Progenitor cell of endocrine pancreas (in vitro differentiated cells): ENCODE results near the gene MBD5. TPM values are rescaled to one million over a fixed set of nuclear protein-coding genes. Genes with fewer than 3 reads are reported as not detected.

Experiments used
- DNase-seq: peaks from one replicate; pipeline ENCODE4 v3.0.0; 2021; ENCODE audit warnings: low spot score; ENCODE audit not compliant: unreplicated experiment
- H3K27ac Mint-ChIP-seq: 2 replicates; pipeline ENCODE4 v1.8.0; 2021; ENCODE audit warnings: mild to moderate bottlenecking, moderate library complexity, mixed read lengths
- H3K27me3 Mint-ChIP-seq: 2 replicates; pipeline ENCODE4 v1.8.0; 2021; ENCODE audit warnings: mixed read lengths
- H3K36me3 Mint-ChIP-seq: 2 replicates; pipeline ENCODE4 v1.8.0; 2022; ENCODE audit warnings: mixed read lengths; ENCODE audit not compliant: insufficient read depth
- H3K4me1 Mint-ChIP-seq: 2 replicates; pipeline ENCODE4 v1.8.0; 2021; ENCODE audit warnings: low read depth, mixed read lengths
- H3K4me3 Mint-ChIP-seq: 2 replicates; pipeline ENCODE4 v1.8.0; 2021; ENCODE audit warnings: low read depth, mild to moderate bottlenecking, moderate library complexity, mixed read lengths
- H3K9me3 Mint-ChIP-seq: 2 replicates; pipeline ENCODE4 v1.8.0; 2021; ENCODE audit warnings: low read depth, mixed read lengths
- total RNA-seq: library from RNA; stranded (reverse); gene quantifications from 2 replicates; pipeline ENCODE4 v1.2.1, GENCODE V29; 2021
- TF ChIP-seq, protein P1 (sequence below): fragments of 200-600 bp; sonication (generic); IDR thresholded peaks from one replicate; pipeline ENCODE4 v1.5.0; 2021; ENCODE audit warnings: antibody characterized with exemption, mild to moderate bottlenecking; ENCODE audit not compliant: unreplicated experiment

MBD5 gene
- total RNA-seq, 1 donor from 2014 or later: 65.6 TPM

DNA sequence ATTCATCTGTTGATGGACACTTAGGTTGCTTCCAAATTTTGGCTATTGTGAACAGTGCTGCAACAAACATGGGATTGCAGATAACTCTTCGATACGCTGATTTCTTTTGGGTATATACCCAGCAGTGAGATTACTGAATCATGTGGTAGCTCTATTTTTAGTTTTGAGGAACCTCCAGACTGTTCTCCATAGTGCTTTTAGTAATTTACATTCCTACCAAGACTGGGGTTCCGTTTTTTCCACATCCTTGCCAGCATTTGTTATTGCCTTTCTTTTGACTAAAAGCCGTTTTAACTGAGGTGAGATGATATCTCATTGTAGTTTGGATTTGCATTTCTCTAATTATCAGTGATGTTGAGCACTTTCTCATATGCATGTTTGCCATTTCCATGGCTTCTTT lies 200.3 kb downstream of the MBD5 start:
- peaks cover 42% of the 10 kb centered on the region for H3K9me3 Mint-ChIP-seq
- H3K27ac Mint-ChIP-seq: no peak overlapping the region
- no peak overlapping the region for H3K4me3 Mint-ChIP-seq
- H3K36me3 Mint-ChIP-seq: peaks cover 27% of the 10 kb centered on the region
- no peaks in the 10 kb centered on the region for H3K4me1 Mint-ChIP-seq
- DNase-seq: no peak
- H3K27me3 Mint-ChIP-seq: no peaks in the 10 kb centered on the region
- TF ChIP-seq, protein P1, sequence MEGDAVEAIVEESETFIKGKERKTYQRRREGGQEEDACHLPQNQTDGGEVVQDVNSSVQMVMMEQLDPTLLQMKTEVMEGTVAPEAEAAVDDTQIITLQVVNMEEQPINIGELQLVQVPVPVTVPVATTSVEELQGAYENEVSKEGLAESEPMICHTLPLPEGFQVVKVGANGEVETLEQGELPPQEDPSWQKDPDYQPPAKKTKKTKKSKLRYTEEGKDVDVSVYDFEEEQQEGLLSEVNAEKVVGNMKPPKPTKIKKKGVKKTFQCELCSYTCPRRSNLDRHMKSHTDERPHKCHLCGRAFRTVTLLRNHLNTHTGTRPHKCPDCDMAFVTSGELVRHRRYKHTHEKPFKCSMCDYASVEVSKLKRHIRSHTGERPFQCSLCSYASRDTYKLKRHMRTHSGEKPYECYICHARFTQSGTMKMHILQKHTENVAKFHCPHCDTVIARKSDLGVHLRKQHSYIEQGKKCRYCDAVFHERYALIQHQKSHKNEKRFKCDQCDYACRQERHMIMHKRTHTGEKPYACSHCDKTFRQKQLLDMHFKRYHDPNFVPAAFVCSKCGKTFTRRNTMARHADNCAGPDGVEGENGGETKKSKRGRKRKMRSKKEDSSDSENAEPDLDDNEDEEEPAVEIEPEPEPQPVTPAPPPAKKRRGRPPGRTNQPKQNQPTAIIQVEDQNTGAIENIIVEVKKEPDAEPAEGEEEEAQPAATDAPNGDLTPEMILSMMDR: no peak

DNA sequence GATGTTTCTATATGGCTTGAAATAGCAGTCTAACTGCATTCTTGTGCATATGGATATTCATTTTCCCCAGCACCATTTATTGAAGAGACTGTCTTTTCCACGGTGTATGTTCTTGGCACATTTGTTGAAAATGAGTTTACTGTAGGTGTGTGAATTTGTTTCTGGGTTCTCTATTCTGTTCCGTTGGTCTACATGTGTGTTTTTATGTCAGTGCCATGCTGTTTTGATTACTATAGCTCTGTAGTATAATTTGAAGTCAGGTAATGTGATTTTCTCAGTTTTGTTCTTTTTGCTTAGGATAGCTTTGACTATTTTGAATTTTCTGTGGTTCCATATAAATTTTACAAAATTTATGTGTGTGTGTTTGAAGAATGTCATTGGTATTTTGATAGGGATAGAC lies 201.0 kb downstream of the MBD5 start:
- Mint-ChIP-seq H3K4me3 (no peak overlapping the region), H3K36me3 (peaks cover 27% of the 10 kb centered on the region), H3K27me3 (no peaks in the 10 kb centered on the region), H3K9me3 (peaks cover 42% of the 10 kb centered on the region), H3K4me1 (no peaks in the 10 kb centered on the region), H3K27ac (no peak overlapping the region)
- TF ChIP-seq, protein P1: no peak
- DNase-seq: no peak

DNA sequence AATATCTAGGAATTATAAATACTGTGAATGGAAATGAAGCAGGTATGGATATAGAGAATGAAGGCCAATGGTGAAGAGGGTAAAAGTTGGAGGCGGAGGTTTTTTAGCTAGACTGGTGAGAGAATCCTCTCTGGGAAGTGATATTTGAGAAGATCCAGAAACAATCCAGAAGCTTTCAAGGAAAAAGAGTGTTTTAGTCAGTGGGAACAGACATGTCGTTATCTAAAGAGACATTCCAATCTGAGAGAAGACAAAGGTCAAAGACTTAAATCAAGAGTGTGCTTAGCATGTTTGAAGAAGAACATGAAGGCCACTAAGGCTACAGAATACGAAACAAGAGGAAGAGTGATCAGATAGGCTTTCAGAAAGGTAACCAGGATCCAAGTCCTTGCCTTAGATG lies 211.0 kb downstream of the MBD5 start:
- no peak for DNase-seq
- peaks cover 21% of the 10 kb centered on the region for H3K9me3 Mint-ChIP-seq
- TF ChIP-seq, protein P1: no peak
- H3K4me1 Mint-ChIP-seq: peaks cover 3% of the 10 kb centered on the region
- no peak overlapping the region for H3K27ac Mint-ChIP-seq
- H3K36me3 Mint-ChIP-seq: peaks cover 25% of the 10 kb centered on the region
- no peaks in the 10 kb centered on the region for H3K27me3 Mint-ChIP-seq
- no peak overlapping the region for H3K4me3 Mint-ChIP-seq

DNA sequence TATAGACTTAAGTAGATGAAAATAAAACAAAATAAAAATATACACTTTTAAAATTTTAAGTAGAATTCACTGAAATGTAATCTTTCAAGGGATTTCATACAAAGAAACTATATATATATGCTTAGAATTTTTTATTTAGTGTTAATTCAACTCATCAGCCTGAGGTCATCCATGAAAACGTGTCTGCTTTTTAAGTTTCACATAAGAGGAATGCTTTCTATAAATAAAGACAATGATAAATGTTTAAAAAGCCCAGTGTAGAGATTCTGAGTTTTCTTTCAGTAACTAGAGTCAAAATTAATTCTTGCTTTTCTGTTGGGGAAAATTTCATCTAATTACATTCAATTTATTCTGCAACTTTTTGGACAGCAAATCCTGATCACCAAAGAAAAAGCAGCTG lies 213.3 kb downstream of the MBD5 start:
- peaks cover 38% of the 10 kb centered on the region for H3K36me3 Mint-ChIP-seq
- peaks cover 20% of the 10 kb centered on the region for H3K9me3 Mint-ChIP-seq
- no peak overlapping the region for H3K27ac Mint-ChIP-seq
- peaks cover 3% of the 10 kb centered on the region for H3K4me1 Mint-ChIP-seq
- no peak for DNase-seq
- TF ChIP-seq, protein P1: no peak
- no peaks in the 10 kb centered on the region for H3K27me3 Mint-ChIP-seq
- no peak overlapping the region for H3K4me3 Mint-ChIP-seq

DNA sequence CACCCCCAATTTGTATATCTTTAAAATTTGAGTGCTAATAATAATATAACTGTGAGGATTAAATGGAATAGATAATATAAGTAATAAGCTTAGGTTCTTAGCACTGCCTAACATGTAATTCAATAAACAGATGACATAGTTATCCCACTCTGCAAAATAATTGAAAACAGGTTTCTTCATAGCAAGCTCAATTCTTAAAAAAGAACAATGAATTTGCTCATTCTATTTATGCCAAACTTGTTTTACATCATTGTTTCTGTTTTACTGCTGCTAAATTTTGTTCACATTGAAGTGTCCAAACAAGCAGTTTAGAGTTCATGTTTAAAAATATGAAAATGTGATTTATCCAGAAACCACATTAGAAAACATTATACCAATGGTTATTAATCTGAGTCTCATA lies 217.0 kb downstream of the MBD5 start:
- H3K27me3 Mint-ChIP-seq: no peaks in the 10 kb centered on the region
- H3K4me3 Mint-ChIP-seq: no peak overlapping the region
- H3K36me3 Mint-ChIP-seq: peaks cover 51% of the 10 kb centered on the region
- H3K27ac Mint-ChIP-seq: no peak overlapping the region
- peaks cover 21% of the 10 kb centered on the region for H3K9me3 Mint-ChIP-seq
- TF ChIP-seq, protein P1: no peak
- no peak for DNase-seq
- no peaks in the 10 kb centered on the region for H3K4me1 Mint-ChIP-seq
